Kidney (tissue), 14 donors: Measurements from ENCODE around the gene BTN1A1. TPM values are rescaled to one million over a fixed set of nuclear protein-coding genes. Genes with fewer than 3 reads are reported as not detected.
A peak's percentile ranks its signal among the peaks of the same experiment; 100 is the strongest.
"Not testable (repeated sequence)": the region's sequence is repeated elsewhere in the genome, so short reads cannot be mapped to it uniquely, and the experiment has no call there.

ENCODE experiments used
- DNase-seq, 5 donors: peaks; one replicate each; pipeline ENCODE4 v3.0.0-alpha.2; 2013 to 2020
- FAIRE-seq: peaks from 2 replicates; lab custom pipeline; 2012; peaks lifted over from hg19 to GRCh38; lab: Jason Lieb, UNC
- H3K27ac ChIP-seq, 2 donors: one replicate each; pipeline ENCODE4 v1.7.0; 2013; ENCODE audit warnings: low read depth in 2 of 2, low read length in 2 of 2, inconsistent platforms in 1 of 2
- H3K27me3 ChIP-seq: one replicate; pipeline ENCODE4 v1.7.1; 2013; ENCODE audit warnings: low read length, inconsistent platforms; ENCODE audit not compliant: control insufficient read depth, insufficient read depth
- H3K36me3 ChIP-seq, 3 donors: one replicate each; pipeline versions ENCODE4 v1.7.0 to v1.7.1; 2013; ENCODE audit warnings: low read length in 3 of 3, control low read depth in 1 of 3, inconsistent platforms in 1 of 3; ENCODE audit not compliant: insufficient read depth in 3 of 3, control insufficient read depth in 2 of 3
- H3K4me1 ChIP-seq, 3 donors: one replicate each; pipeline versions ENCODE4 v1.7.0 to v1.7.1; 2013; ENCODE audit warnings: low read length in 3 of 3, inconsistent platforms in 1 of 3, low read depth in 1 of 3; ENCODE audit not compliant: control insufficient read depth in 2 of 3, insufficient read depth in 2 of 3
- H3K4me3 ChIP-seq, 3 donors: one replicate each; pipeline versions ENCODE4 v1.7.0 to v1.8.1; 2013; ENCODE audit warnings: low read length in 3 of 3, control low read depth in 1 of 3, inconsistent platforms in 1 of 3
- H3K9ac ChIP-seq, 3 donors: one replicate each; pipeline versions ENCODE4 v1.7.0 to v1.7.1; 2013; ENCODE audit warnings: low read length in 3 of 3, control low read depth in 1 of 3, inconsistent platforms in 1 of 3
- H3K9me3 ChIP-seq, 3 donors: one replicate each; pipeline versions ENCODE4 v1.7.0 to v1.7.1; 2013; ENCODE audit warnings: low read length in 3 of 3, control low read depth in 1 of 3, inconsistent platforms in 1 of 3; ENCODE audit not compliant: control insufficient read depth in 2 of 3, insufficient read depth in 1 of 3
- CTCF ChIP-seq: IDR thresholded peaks from 3 replicates; pipeline ENCODE4 v1.5.1; 2012; ENCODE audit warnings: mild to moderate bottlenecking, moderate library complexity, borderline replicate concordance; ENCODE audit not compliant: insufficient read depth; ENCODE audit errors: extremely low read depth
- intact Hi-C: fragments of 100-400 bp; cut with DNase I; formaldehyde crosslinking; loops from one replicate; pipeline ENCODE4 v1.11.1; 2022
- polyA plus RNA-seq: library from polyadenylated mRNA; stranded (reverse); fragments of 350-450 nt; fragmentation: Illumina TruSeq; extraction: RNeasy Lipid Tissue Mini Kit (QIAGEN cat#74804); gene quantifications from one replicate; pipeline ENCODE4 v1.2.3, GENCODE V29; 2014; ENCODE audit warnings: low read depth, low replicate concordance; ENCODE audit not compliant: insufficient read depth
- total RNA-seq: library from RNA; stranded (reverse); fragmentation: NEBNext Ultra II Directional; extraction: Animal tissue kit (Norgen Biotek cat#: 25700); gene quantifications from one replicate; pipeline ENCODE4 v1.2.1, GENCODE V29; 2021
- donor health status: control.
- donor health status: control.
- donor health status: control.
- donor health status: control.
- donor health status: control.
- donor health status: DM: yes; HTN: yes; CAD: no.
- donor health status: Normal renal cell carcinoma (clear cell type).

Gene BTN1A1
- total and polyA plus RNA-seq, 2 donors from 2014 or later, result 0.09 TPM; not detected in 1

GRCh38 chr6:26459023-26459810 is 40.9 kb upstream of the BTN1A1 start:
- intact Hi-C loops, result no loop called here
- H3K36me3 ChIP-seq, result peaks cover 6 to 30% (median 12%) of the 10 kb centered on the region in 3 donors
- FAIRE-seq (no peak), DNase-seq (no peak)
- no peak overlapping the region for H3K27ac ChIP-seq
- peaks cover 0 to 17% (median 14%) of the 10 kb centered on the region in 3 donors for H3K4me1 ChIP-seq
- peak overlapping the region; percentile 17 to 91 (median 40) for H3K4me3 ChIP-seq
- no peaks in the 10 kb centered on the region for H3K27me3 ChIP-seq
- H3K9ac ChIP-seq, result no peak overlapping the region
- no peaks in the 10 kb centered on the region for H3K9me3 ChIP-seq
- TF ChIP-seq CTCF, result no peak

DNA sequence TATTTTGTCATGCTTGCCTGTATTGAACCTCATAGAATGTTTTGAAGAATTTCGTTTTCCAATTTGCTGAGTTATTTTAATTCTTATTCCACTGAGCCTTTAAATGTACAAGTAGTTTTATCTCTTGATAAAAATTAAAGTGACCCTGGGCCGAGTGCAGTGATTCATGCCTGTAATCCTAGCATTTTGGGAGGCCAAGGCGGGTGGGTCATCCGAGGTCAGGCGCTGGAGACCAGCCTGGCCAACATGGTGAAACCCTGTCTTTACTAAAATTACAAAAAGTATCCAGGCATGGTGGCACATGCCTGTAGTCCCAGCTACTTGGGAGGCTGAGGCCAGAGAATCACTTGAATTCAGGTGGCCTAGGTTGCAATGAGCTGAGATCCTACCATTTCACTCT is 38.8 kb upstream of the BTN1A1 start:
- DNase-seq, intact Hi-C loops, H3K27ac ChIP-seq, FAIRE-seq, H3K9ac ChIP-seq, H3K9me3 ChIP-seq, H3K27me3 ChIP-seq, H3K4me3 ChIP-seq: not testable (repeated sequence)
- peaks cover 11 to 51% (median 30%) of the 10 kb centered on the region in 3 donors for H3K36me3 ChIP-seq
- H3K4me1 ChIP-seq, result peaks cover 0 to 17% (median 14%) of the 10 kb centered on the region in 3 donors

GRCh38 chr6:26464014-26464413 is 36.1 kb upstream of the BTN1A1 start:
- peaks cover 13 to 69% (median 47%) of the 10 kb centered on the region in 3 donors for H3K36me3 ChIP-seq
- intact Hi-C loops, result no loop called here

More at GRCh38 chr6:26464014-26464413, 36.1 kb upstream of the BTN1A1 start:
- Histone ChIP-seq H3K9ac (no peak overlapping the region), H3K4me3 (no peak overlapping the region), H3K27me3 (no peaks in the 10 kb centered on the region), H3K27ac (no peak overlapping the region), H3K9me3 (no peaks in the 10 kb centered on the region), H3K4me1 (peaks cover 0 to 12% (median 8%) of the 10 kb centered on the region in 3 donors)
- TF ChIP-seq CTCF, result no peak
- no peak for DNase-seq
- FAIRE-seq, result no peak
